OCI-LY7 (cell line): ENCODE results near the gene ELFN1. TPM values are rescaled to one million over a fixed set of nuclear protein-coding genes. Genes with fewer than 3 reads are reported as not detected.

ENCODE experiments used
- BruUV-seq: library from RNA; stranded (reverse); fragments of 400-500 nt; replicated peaks from 2 replicates; lab custom pipeline; 2021; lab: Mats Ljungman, UMichigan
- CTCF ChIA-PET: fragments of 300-600 bp; sonication (Branson Sonifier 250); formaldehyde crosslinking; loops from one replicate; lab custom pipeline; 2022; ENCODE audit warnings: antibody characterized with exemption; ENCODE audit not compliant: unreplicated experiment; lab: Charles Lee
- POLR2A ChIA-PET: fragments of 300-600 bp; sonication (Branson Sonifier 250); formaldehyde crosslinking; loops from one replicate; lab custom pipeline; 2022; ENCODE audit warnings: antibody characterized with exemption; lab: Charles Lee
- DNase-seq: peaks from one replicate; pipeline ENCODE4 v3.0.0-alpha.2; 2015; ENCODE audit warnings: low spot score
- H2AFZ ChIP-seq: fragments of 200-600 bp; sonication (generic), shearing (Covaris generic); 2 replicates; pipeline ENCODE4 v1.6.1; 2014; ENCODE audit warnings: mild to moderate bottlenecking, antibody characterized with exemption, low read length, moderate library complexity
- H3K27ac ChIP-seq: fragments of 200-600 bp; sonication (generic); 2 replicates; pipeline ENCODE4 v1.5.1; 2014; ENCODE audit warnings: mixed run types, low read depth, mild to moderate bottlenecking, moderate library complexity, low read length, inconsistent platforms; ENCODE audit not compliant: poor library complexity, severe bottlenecking
- H3K36me3 ChIP-seq: fragments of 200-600 bp; sonication (generic); 2 replicates; pipeline ENCODE4 v1.6.1; 2014; ENCODE audit warnings: mild to moderate bottlenecking, antibody characterized with exemption, low read length, moderate library complexity, mixed read lengths; ENCODE audit not compliant: insufficient read depth
- H3K4me1 ChIP-seq: fragments of 200-600 bp; sonication (generic); 2 replicates; pipeline ENCODE4 v1.5.1; 2014; ENCODE audit warnings: mild to moderate bottlenecking, low read length; ENCODE audit not compliant: insufficient read depth, poor library complexity, severe bottlenecking
- H3K4me2 ChIP-seq: fragments of 200-600 bp; sonication (generic); 2 replicates; pipeline ENCODE4 v1.6.1; 2014; ENCODE audit warnings: mild to moderate bottlenecking, low read length
- H3K4me3 ChIP-seq: fragments of 200-600 bp; sonication (generic); 2 replicates; pipeline ENCODE4 v1.5.1; 2014; ENCODE audit warnings: mild to moderate bottlenecking, low read depth, low read length; ENCODE audit not compliant: poor library complexity, severe bottlenecking
- H3K79me2 ChIP-seq: fragments of 200-600 bp; sonication (generic); 2 replicates; pipeline ENCODE4 v1.6.1; 2016; ENCODE audit warnings: low read depth, mild to moderate bottlenecking, low read length, moderate library complexity, mixed read lengths; ENCODE audit not compliant: insufficient read depth
- H3K9me2 ChIP-seq: fragments of 200-600 bp; sonication (generic); 2 replicates; pipeline ENCODE4 v1.6.1; 2016; ENCODE audit warnings: mild to moderate bottlenecking, low read length, mixed read lengths; ENCODE audit not compliant: insufficient read depth
- H3K9me3 ChIP-seq: fragments of 200-600 bp; sonication (generic); 2 replicates; pipeline ENCODE4 v1.6.1; 2014; ENCODE audit warnings: mild to moderate bottlenecking, mixed run types, low read length, mixed read lengths
- H4K20me1 ChIP-seq: fragments of 200-600 bp; sonication (generic); 2 replicates; pipeline ENCODE4 v1.6.1; 2014; ENCODE audit warnings: mild to moderate bottlenecking, antibody characterized with exemption, low read length, moderate library complexity, mixed read lengths; ENCODE audit not compliant: insufficient read depth
- EZH2phosphoT487 ChIP-seq: fragments of 200-600 bp; sonication (generic); IDR thresholded peaks from 2 replicates; pipeline ENCODE4 v1.6.1; 2018; ENCODE audit warnings: low read depth, borderline replicate concordance, mild to moderate bottlenecking, mixed run types, antibody characterized with exemption, low read length, moderate library complexity, mixed read lengths
- intact Hi-C: fragments of 100-400 bp; cut with micrococcal nuclease; formaldehyde crosslinking; loops from one replicate; pipeline ENCODE4 v1.10.0; 2022; ENCODE audit not compliant: unreplicated experiment
- total RNA-seq, 2 experiments: library from RNA; depleted of rRNA in 1 of 2; stranded (reverse); fragments of >200 nt in 1 of 2; shearing (Covaris generic) in 1 of 2; gene quantifications; 2 replicates each; pipeline ENCODE4 v1.2.3, GENCODE V29; 2014 to 2022
- TF ChIP-seq, protein P1 (sequence below): fragments of 200-600 bp; sonication (generic); conservative IDR thresholded peaks from 2 replicates; pipeline ENCODE4 v1.5.1; 2014; ENCODE audit warnings: mild to moderate bottlenecking, antibody characterized with exemption, low read length, moderate library complexity, mixed read lengths

Gene ELFN1
- total RNA-seq, 2 experiments from 2014 or later: not detected

DNA sequence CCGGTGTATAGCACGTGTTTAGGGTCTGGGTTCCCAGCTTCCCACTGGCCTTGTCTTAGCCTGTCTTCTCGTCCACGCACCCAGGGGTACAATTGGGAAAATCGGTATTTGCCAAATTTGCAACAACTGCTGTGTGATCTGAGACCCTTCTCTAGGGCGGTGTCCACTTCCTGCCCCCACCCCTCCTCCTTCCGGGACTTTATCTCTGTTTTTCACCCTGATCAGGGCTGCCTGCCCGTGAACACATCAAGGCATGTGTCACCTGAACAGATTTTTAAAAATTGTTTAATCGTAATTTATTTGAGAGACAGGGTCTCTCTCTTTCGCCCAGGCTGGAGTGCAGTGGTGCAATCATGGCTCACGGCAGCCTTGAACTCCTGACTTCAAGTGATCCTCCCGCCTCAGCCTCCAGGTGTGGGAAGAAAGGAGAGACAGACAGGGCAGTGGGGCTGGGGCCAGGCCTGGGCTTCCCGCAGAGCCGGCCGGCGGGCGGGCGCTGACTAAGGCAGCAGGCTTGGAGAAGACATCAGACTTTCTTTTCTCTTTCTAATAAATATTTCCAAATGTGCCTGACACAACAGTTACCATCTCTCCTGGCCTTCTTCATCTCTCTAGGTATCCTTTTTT, 27.5 kb downstream of the ELFN1 start:
- Histone ChIP-seq H3K79me2 (no peaks in the 10 kb centered on the region), H3K4me3 (no peak overlapping the region), H3K27ac (no peak overlapping the region), H3K9me2 (no peaks in the 10 kb centered on the region), H2AFZ (no peak overlapping the region), H3K36me3 (no peaks in the 10 kb centered on the region), H4K20me1 (no peaks in the 10 kb centered on the region), H3K9me3 (0 out of 2 replicates have a peak, but pooled peaks cover under 1% of the 10 kb centered on the region), H3K4me1 (no peaks in the 10 kb centered on the region), H3K4me2 (no peak overlapping the region)
- no TSS peak for BruUV-seq
- intact Hi-C loops: no loop called here
- POLR2A ChIA-PET: no interaction called here
- TF ChIP-seq, protein P1, sequence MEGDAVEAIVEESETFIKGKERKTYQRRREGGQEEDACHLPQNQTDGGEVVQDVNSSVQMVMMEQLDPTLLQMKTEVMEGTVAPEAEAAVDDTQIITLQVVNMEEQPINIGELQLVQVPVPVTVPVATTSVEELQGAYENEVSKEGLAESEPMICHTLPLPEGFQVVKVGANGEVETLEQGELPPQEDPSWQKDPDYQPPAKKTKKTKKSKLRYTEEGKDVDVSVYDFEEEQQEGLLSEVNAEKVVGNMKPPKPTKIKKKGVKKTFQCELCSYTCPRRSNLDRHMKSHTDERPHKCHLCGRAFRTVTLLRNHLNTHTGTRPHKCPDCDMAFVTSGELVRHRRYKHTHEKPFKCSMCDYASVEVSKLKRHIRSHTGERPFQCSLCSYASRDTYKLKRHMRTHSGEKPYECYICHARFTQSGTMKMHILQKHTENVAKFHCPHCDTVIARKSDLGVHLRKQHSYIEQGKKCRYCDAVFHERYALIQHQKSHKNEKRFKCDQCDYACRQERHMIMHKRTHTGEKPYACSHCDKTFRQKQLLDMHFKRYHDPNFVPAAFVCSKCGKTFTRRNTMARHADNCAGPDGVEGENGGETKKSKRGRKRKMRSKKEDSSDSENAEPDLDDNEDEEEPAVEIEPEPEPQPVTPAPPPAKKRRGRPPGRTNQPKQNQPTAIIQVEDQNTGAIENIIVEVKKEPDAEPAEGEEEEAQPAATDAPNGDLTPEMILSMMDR: no peak
- TF ChIP-seq EZH2phosphoT487: no peak
- no peak for DNase-seq
- CTCF ChIA-PET: no interaction called here

GRCh38 chr7:1698201-1698600, 28.1 kb downstream of the ELFN1 start:
- POLR2A ChIA-PET: no interaction called here
- H3K4me1 ChIP-seq: no peaks in the 10 kb centered on the region

DNA sequence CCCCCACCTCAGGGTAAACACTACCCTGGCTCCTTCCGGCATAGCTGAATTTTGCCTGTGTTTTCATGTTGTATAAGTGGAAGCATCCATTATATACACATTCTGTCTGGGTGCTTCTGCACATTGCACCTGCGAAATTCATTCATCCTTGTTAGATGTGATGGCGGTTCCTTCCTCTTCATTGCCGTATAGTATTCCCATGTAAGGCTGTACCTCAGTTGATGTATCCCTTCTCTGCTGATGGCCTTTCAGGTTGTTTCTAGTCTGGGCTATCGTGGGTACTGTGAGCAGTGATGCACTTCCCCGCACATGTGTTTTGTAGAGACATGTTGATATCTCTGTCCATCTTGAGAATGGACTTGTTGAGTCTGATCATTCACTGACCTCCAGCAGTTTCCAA, 28.9 kb downstream of the ELFN1 start:
- TF ChIP-seq EZH2phosphoT487: no peak
- TF ChIP-seq, protein P1: no peak
- H3K4me1 ChIP-seq: no peaks in the 10 kb centered on the region
- no peaks in the 10 kb centered on the region for H3K9me2 ChIP-seq
- no peak overlapping the region for H3K27ac ChIP-seq
- no TSS peak for BruUV-seq
- intact Hi-C loops: no loop called here
- POLR2A ChIA-PET: no interaction called here
- no peaks in the 10 kb centered on the region for H3K36me3 ChIP-seq
- DNase-seq: no peak
- no peak overlapping the region for H2AFZ ChIP-seq
- CTCF ChIA-PET: no interaction called here
- H3K4me2 ChIP-seq: no peak overlapping the region
- H4K20me1 ChIP-seq: no peaks in the 10 kb centered on the region
- H3K4me3 ChIP-seq: no peak overlapping the region
- H3K9me3 ChIP-seq: 0 out of 2 replicates have a peak, but pooled peaks cover 6% of the 10 kb centered on the region
- no peaks in the 10 kb centered on the region for H3K79me2 ChIP-seq

More at GRCh38 chr7:1698201-1698600, 28.1 kb downstream of the ELFN1 start:
- no TSS peak for BruUV-seq
- intact Hi-C loops: no loop called here
- Histone ChIP-seq H3K36me3 (no peaks in the 10 kb centered on the region), H3K9me2 (no peaks in the 10 kb centered on the region), H2AFZ (no peak overlapping the region), H3K9me3 (0 out of 2 replicates have a peak, but pooled peaks cover 6% of the 10 kb centered on the region), H3K79me2 (no peaks in the 10 kb centered on the region), H3K4me3 (no peak overlapping the region), H3K27ac (no peak overlapping the region), H3K4me2 (no peak overlapping the region), H4K20me1 (no peaks in the 10 kb centered on the region)
- TF ChIP-seq, protein P1: no peak
- no peak for TF ChIP-seq EZH2phosphoT487
- CTCF ChIA-PET: no interaction called here
- no peak for DNase-seq
